Stimulated activated naive CD4-positive, alpha-beta T cell (primary cell): Measurements from ENCODE around the gene TBXT.

Experiments used
- DNase-seq, 6 experiments: peaks; one replicate each; lab custom pipeline; 2025; lab: John Stamatoyannopoulos, UW

Gene TBXT

DNA sequence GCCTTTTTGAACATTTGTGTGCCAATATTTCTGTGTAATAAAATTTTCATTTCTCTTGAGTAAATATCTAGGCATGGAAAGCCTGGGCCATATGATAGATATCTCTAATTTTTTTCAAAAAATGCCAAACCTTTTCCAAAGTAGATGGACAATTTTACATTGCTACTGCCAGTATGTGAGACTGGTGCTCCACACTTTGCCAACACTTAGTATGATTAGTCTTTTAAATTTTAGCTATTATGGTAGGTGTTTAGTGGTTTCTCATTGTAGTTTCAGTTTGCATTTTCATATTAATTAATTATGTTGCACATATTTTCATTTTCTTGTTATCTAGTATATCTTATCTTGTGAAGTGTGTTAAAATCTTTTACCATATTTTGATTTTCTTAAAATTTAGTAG, 52.0 kb downstream of the TBXT start:
- DNase-seq: no peak

GRCh38 chr6:166112580-166112979, 55.1 kb downstream of the TBXT start:
- DNase-seq: no peak

DNA sequence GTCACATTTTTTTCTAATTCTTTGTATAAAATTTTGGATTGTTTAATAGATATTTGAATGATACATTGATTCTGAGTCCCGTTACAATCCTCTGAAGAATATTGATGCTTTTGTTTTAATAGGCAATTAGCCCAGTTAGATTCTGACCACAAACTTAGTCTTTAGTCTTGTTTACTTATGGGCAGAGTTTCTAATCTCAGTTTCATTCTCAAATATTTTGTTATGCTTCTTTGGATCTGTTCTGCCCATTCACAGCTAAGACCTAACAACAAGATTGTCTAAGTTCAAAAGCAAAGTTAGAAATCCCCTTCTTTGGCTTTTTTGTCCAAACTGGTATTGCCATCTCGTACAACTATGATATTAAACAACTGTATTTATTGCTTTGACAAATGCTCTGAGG, 58.0 kb downstream of the TBXT start:
- no peak for DNase-seq
